VCaP (cell line): ENCODE results near the gene RNASE9.

ENCODE experiments used
- H3K27ac ChIP-seq: fragments of 450-650 bp; 2 replicates; pipeline ENCODE4 v1.5.1; 2017
- TF ChIP-seq, protein P1 (sequence below): fragments of 450-650 bp; conservative IDR thresholded peaks from 2 replicates; pipeline ENCODE4 v1.5.1; 2017; ENCODE audit warnings: mild to moderate bottlenecking, moderate library complexity

The RNASE9 gene

DNA sequence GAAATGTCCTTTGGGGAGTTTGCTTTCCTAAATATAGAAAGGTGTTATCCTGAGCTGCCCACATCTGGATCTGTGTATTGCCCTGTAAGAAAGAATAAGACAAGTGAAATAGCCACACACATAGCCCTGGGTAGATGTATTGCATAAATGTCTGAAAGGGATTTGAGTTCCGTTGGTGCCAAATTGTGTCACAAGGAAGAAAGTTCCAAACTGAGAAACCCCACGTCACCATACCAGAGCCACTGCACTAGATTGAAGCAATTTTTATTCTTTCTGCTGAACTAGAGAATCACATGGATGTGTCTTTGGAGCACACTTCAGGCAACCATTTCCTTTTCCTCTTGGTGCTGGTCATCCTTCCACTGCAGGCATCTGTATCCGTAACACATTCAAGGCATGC is 5.0 kb downstream of the RNASE9 start:
- no peak overlapping the region for H3K27ac ChIP-seq
- TF ChIP-seq, protein P1, sequence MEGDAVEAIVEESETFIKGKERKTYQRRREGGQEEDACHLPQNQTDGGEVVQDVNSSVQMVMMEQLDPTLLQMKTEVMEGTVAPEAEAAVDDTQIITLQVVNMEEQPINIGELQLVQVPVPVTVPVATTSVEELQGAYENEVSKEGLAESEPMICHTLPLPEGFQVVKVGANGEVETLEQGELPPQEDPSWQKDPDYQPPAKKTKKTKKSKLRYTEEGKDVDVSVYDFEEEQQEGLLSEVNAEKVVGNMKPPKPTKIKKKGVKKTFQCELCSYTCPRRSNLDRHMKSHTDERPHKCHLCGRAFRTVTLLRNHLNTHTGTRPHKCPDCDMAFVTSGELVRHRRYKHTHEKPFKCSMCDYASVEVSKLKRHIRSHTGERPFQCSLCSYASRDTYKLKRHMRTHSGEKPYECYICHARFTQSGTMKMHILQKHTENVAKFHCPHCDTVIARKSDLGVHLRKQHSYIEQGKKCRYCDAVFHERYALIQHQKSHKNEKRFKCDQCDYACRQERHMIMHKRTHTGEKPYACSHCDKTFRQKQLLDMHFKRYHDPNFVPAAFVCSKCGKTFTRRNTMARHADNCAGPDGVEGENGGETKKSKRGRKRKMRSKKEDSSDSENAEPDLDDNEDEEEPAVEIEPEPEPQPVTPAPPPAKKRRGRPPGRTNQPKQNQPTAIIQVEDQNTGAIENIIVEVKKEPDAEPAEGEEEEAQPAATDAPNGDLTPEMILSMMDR = no peak

DNA sequence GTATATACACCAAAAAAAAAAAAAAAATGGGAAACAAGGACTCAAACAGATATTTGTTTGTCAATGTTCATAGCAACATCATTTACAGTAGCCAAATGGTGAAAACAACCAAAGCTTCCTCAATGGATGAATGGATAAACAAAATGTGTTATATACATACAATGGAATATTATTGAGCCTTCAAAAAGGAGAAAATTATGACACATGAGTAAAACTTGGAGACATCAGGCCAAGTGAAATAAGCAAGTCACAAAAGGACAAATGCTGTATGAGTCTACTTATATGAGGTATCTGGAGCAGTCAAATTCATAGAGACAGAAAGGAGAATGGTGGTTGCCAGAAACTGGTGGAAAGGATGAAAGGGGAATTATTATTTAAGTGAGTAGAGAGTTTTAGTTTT is 7.8 kb downstream of the RNASE9 start:
- H3K27ac ChIP-seq = no peak overlapping the region

DNA sequence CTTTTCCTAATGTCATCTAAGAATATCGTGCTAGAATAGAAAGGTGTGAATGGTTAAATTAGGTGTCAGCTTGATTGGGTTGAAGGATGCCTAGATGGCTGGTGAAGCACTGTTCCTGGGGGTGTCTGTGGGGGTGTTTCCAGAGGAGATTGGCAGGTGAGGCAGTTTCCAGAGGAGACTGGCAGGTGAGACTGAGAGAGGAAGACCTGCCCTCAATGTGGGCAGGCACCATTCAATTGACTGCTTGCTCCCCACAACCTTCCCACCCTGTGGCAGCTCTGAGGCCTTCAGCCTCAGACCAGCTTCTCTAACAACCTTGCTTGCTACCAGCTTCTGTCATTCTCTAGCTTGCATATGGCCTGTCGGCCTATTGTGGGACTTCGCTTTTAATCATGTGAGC is 9.2 kb downstream of the RNASE9 start:
- H3K27ac ChIP-seq = no peak overlapping the region
- TF ChIP-seq, protein P1 = no peak

More for the DNA sequence above, 7.8 kb downstream of the RNASE9 start:
- TF ChIP-seq, protein P1 = no peak

DNA sequence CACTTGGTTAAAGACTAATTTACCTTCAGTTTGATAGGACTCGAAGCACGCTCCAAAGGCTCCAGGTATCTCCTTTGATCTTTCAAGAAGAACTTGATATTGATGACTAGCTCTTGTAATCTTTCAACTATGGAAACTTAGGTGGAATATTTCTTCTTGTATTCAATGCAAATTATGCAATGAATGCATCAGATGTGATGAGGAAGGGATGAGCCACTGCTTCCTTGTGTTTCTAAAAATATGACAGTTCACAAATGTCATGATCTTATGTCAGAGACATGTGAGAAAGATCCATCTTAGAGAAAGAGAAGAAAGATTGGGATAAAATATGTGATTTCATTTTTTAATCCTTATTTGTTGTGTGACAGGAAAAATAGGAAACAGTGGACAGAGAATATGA is 9.9 kb downstream of the RNASE9 start:
- TF ChIP-seq, protein P1 = no peak
- H3K27ac ChIP-seq = no peak overlapping the region

DNA sequence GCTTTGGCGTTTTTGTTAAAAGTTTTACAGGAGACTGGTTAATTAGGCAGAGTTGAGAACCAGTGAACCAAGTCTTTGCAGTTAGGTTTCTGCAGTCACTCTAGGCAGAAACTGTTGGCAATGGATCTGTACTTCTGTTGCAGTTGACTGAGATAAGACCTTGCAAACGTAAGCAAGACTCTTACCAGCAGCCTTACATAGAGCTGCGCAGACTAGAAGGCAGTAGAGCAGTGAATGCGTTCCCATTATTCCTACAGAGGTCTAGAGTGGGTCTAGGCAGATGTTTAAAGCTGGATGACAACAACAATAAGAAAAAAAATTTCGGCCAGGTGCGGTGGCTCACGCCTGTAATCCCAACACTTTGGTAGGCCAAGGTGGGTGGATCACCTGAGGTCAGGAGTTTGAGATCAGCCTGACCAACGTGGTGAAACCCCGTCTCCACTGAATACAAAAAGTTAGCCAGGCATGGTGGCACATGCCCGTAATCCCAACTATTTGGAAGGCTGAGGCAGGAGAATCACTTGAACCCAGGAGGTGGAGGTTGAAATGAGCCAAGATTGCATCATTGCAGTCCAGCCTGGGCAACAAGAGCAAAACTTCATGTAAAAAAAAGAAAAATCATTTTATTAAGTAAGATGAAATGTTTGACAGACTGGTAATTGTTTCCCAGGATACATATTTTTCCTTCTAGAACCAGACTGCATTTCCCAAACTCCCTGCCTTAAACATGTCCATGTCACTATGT is 12.3 kb downstream of the RNASE9 start:
- H3K27ac ChIP-seq = no peak overlapping the region
- TF ChIP-seq, protein P1 = no peak

DNA sequence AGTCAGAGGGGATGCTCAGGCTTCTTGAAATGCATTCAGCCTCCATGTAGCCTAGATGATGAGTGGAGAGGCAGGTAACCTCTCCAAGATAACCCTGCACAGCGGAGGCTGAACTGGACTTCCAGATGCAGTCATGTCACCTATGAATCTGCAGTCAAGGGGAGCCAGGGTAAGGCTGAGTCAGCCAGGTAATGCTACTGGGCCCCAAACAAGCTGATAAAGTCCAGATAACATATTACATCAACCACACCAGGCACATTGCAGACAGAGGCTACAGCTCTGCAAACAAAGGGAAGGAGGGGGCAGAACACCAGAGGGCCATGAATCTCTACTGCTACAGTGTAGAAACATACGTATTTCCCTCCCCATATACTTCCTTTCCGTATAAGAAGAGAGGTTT is 14.0 kb downstream of the RNASE9 start:
- H3K27ac ChIP-seq = no peak overlapping the region
- TF ChIP-seq, protein P1 = no peak

DNA sequence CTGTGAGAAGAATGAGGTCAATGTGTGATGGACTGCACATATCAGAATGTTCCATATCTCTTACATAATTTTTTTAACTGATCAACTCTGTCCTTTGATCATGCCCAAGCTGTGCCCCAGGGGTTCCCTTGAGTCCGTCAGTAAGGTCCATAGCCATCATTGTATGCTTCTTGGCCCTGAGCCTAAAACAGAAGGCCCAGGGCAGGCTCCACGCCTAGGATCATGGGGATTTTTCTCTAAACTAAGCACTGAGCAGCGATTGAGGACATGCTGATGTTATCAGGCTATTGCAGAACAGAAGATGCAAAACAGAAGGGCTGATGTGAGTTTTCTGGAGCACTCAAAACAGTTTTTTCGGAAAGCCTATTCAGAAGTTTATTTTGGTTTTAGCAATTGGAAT is 20.9 kb downstream of the RNASE9 start:
- H3K27ac ChIP-seq = no peak overlapping the region
- TF ChIP-seq, protein P1 = no peak
